Cardiac fibroblast (primary cell): Measurements from ENCODE around the gene PLEKHG5.
A peak's percentile ranks its signal among the peaks of the same experiment; 100 is the strongest.

ENCODE experiments used
- DNase-seq, 2 donors: peaks; one replicate each; pipeline versions ENCODE4 v3.0.0 to v3.0.0-alpha.2; 2010; ENCODE audit warnings: low read depth in 2 of 2
- H3K4me3 ChIP-seq, 2 donors: replicated peaks in 1 of 2; 1 replicate in 1 of 2; 2 replicates in 1 of 2; pipeline ENCODE4 v1.5.1; 2011; ENCODE audit warnings: low read depth in 2 of 2, low read length in 2 of 2, mild to moderate bottlenecking in 2 of 2, moderate library complexity in 1 of 2
- CTCF ChIP-seq: IDR thresholded peaks from one replicate; pipeline ENCODE4 v1.5.1; 2011; ENCODE audit warnings: low read depth, mild to moderate bottlenecking, low read length, inconsistent platforms

Gene PLEKHG5

GRCh38 chr1:6423321-6423999, 68.0 kb downstream of the PLEKHG5 start:
- DNase-seq = peak; percentile 63 to 76
- peak; percentile 54 for TF ChIP-seq CTCF
- no peak overlapping the region for H3K4me3 ChIP-seq

GRCh38 chr1:6421266-6421665, 70.2 kb downstream of the PLEKHG5 start:
- no peak for DNase-seq
- H3K4me3 ChIP-seq = no peak overlapping the region
- no peak for TF ChIP-seq CTCF

- no peak for TF ChIP-seq CTCF
- no peak for DNase-seq
- no peak overlapping the region for H3K4me3 ChIP-seq
Observed at GRCh38 chr1:6420454-6421042, 70.9 kb downstream of the PLEKHG5 start.

- peak within 1 kb of the TSS; percentile 31 to 45 for H3K4me3 ChIP-seq
- no peak for DNase-seq
- TF ChIP-seq CTCF = no peak
Observed at GRCh38 chr1:6419804-6420453, 71.5 kb downstream of the PLEKHG5 start, which contains the start of gene HES2. TSS of gene HES2 (minus strand) at chr1:6419919. CDS start at chr1:6419820, 99 bp downstream.

GRCh38 chr1:6419397-6419803, 72.1 kb downstream of the PLEKHG5 start:
- no peak for TF ChIP-seq CTCF
- H3K4me3 ChIP-seq = peak overlapping the region; percentile 11 to 45

GRCh38 chr1:6418668-6419396, 72.6 kb downstream of the PLEKHG5 start:
- no peak for TF ChIP-seq CTCF
- H3K4me3 ChIP-seq = peak overlapping the region in 1 of 2 donors; percentile 45
- DNase-seq = no peak

More at GRCh38 chr1:6419397-6419803, 72.1 kb downstream of the PLEKHG5 start:
- DNase-seq = no peak
